ENCODE measurements around the gene MIEF1. TPM values are rescaled to one million over a fixed set of nuclear protein-coding genes. Genes with fewer than 3 reads are reported as not detected.

The MIEF1 gene
- total RNA-seq, 1 donor from 2014 or later: 27.7 TPM

- no peak for TF ChIP-seq CTCF (IDR thresholded peaks at IDR 0.05)
- DNase-seq (no peak), ATAC-seq (no peak)
- Histone ChIP-seq H3K36me3 (no peaks in the 10 kb centered on the region), H3K4me1 (no peaks in the 10 kb centered on the region), H3K27me3 (ENCODE audit: low read depth) (no peaks in the 10 kb centered on the region), H3K9me3 (no peaks in the 10 kb centered on the region), H3K27ac (no peak overlapping the region), H3K4me3 (no peak overlapping the region)
- intact Hi-C loops (cut with DNase I): no loop called here
Measured at GRCh38 chr22:39481595-39481994, 20.5 kb upstream of the MIEF1 start.

DNA sequence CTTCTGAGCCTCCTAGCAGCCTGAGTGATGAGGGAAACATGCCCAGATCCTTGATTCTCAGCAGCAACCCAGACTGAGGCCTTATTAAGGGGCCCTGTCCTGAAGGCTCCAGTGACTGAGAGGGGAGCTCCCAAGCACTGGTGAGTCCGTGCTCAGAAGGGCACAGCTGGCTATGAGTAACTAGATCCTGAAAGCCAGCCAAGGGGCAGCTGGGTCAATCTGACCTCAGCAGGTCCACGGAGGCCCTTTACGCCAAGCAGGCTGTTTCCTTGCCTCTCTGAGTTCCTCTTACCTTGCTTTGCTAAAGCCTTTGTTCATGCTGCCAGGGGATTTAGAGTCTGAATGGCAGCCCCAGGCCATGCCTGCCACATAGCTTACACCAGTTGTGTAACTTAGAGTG is 19.3 kb upstream of the MIEF1 start:
- no peak overlapping the region for H3K4me3 ChIP-seq
- H3K36me3 ChIP-seq: no peaks in the 10 kb centered on the region
- ATAC-seq (no peak), DNase-seq (no peak)
- H3K9me3 ChIP-seq: no peaks in the 10 kb centered on the region
- TF ChIP-seq CTCF (IDR thresholded peaks at IDR 0.05): no peak
- H3K4me1 ChIP-seq: no peaks in the 10 kb centered on the region
- H3K27me3 ChIP-seq (ENCODE audit: low read depth): no peaks in the 10 kb centered on the region
- intact Hi-C loops (cut with DNase I): no loop called here
- no peak overlapping the region for H3K27ac ChIP-seq

GRCh38 chr22:39486951-39487825 is 14.9 kb upstream of the MIEF1 start:
- Histone ChIP-seq H3K4me3 (no peak overlapping the region), H3K4me1 (peaks cover 13% of the 10 kb centered on the region), H3K9me3 (no peaks in the 10 kb centered on the region), H3K36me3 (no peaks in the 10 kb centered on the region), H3K27me3 (ENCODE audit: low read depth) (no peaks in the 10 kb centered on the region), H3K27ac (no peak overlapping the region)
- no peak for DNase-seq
- TF ChIP-seq CTCF (IDR thresholded peaks at IDR 0.05): no peak
- intact Hi-C loops (cut with DNase I): no loop called here
- ATAC-seq: no peak

GRCh38 chr22:39487826-39488520 is 14.1 kb upstream of the MIEF1 start:
- H3K9me3 ChIP-seq: no peaks in the 10 kb centered on the region
- no peak for DNase-seq
- no peaks in the 10 kb centered on the region for H3K27me3 ChIP-seq (ENCODE audit: low read depth)
- no peak overlapping the region for H3K4me3 ChIP-seq
- ATAC-seq: no peak
- intact Hi-C loops (cut with DNase I): no loop called here
- no peak overlapping the region for H3K27ac ChIP-seq
- H3K4me1 ChIP-seq: peaks cover 13% of the 10 kb centered on the region
- TF ChIP-seq CTCF (IDR thresholded peaks at IDR 0.05): no peak
- no peaks in the 10 kb centered on the region for H3K36me3 ChIP-seq

DNA sequence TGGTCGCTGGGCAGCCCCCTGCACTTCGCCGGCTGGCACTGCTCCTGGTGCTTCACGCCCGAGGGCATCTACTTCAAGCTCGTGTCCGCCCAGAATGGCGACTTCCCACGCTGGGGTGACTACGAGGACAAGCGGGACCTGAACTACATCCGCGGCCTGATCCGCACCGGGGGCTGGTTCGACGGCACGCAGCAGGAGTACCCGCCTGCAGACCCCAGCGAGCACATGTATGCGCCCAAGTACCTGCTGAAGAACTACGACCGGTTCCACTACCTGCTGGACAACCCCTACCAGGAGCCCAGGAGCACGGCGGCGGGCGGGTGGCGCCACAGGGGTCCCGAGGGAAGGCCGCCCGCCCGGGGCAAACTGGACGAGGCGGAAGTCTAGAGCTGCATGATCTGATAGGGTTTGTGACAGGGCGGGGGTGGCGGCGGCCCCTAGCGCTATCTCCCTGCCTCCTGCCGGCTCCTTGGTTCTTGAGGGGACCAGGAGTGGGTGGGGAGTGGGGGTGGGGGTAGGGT is 13.5 kb upstream of the MIEF1 start:
- Histone ChIP-seq H3K9me3 (no peaks in the 10 kb centered on the region), H3K27ac (no peak overlapping the region), H3K4me1 (peaks cover 17% of the 10 kb centered on the region), H3K27me3 (ENCODE audit: low read depth) (no peaks in the 10 kb centered on the region), H3K36me3 (no peaks in the 10 kb centered on the region), H3K4me3 (no peak overlapping the region)
- ATAC-seq (no peak), DNase-seq (no peak)
- intact Hi-C loops (cut with DNase I): no loop called here
- no peak for TF ChIP-seq CTCF (IDR thresholded peaks at IDR 0.05)

Data from lower lobe of right lung (tissue), 2 donors.